ENCODE data around the gene POLR1C.
"Not testable (repeated sequence)": the region's sequence is repeated elsewhere in the genome, so short reads cannot be mapped to it uniquely, and the experiment has no call there.

POLR1C gene

DNA sequence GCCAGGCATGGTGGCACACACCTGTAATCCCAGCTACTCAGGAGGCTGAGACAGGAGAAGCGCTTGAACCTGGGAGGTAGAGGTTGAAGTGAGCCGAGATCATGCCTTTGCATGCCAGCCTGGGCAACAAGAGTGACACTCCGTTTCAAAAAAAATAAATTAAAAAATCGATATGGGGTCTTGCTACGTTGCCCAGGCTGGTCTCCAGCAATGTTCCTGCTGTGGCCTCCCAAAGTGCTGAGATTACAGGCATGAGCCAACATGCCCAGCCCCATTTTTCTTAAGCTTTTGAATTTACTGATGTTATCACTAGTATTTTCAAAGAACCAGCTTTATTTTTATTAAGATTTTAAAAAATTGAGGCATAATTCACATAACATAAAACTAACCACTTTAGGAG, 23.6 kb downstream of the POLR1C start:
- Histone ChIP-seq H3K4me1 (ENCODE audit: insufficient read depth, low read length) (no peaks in the 10 kb centered on the region), H3K36me3 (ENCODE audit: insufficient read depth, low read length) (peaks cover 19% of the 10 kb centered on the region), H3K9ac (ENCODE audit: low read depth, low read length) (no peak overlapping the region), H3K9me3 (ENCODE audit: control insufficient read depth, insufficient read depth, low read length) (no peaks in the 10 kb centered on the region)

DNA sequence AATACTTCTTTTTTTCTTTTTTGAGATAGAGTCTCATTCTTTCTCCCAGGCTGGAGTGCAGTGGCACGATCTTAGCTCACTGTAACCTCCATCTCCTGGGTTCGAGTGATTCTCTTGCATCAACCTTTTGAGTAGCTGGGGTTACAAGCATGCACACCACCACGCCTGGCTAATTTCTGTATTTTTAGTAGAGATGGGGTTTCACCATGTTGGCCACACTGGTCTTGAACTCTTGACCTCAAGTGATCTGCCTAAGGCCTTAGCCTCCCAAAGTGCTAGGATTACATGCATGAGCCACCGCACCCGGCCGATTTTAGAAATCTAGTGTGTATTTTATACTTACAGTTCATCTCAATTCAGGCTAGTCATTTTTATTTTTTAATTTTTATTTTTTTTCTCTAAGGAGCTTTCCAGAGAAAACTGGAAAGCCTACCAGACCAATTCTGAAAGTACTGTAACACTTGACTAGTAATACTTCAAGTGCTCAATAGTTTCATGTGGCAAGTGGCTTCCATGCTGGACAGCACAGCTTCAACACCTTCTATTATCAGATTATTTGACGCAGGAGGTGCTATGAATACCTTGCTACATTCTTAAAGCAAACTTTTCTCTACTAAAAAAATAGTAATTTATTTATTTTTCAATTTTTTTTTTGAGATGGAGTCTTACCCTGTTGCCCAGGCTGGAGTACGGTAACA, 25.0 kb downstream of the POLR1C start:
- Histone ChIP-seq H3K36me3 (ENCODE audit: insufficient read depth, low read length) (peaks cover 25% of the 10 kb centered on the region), H3K9me3 (ENCODE audit: control insufficient read depth, insufficient read depth, low read length) (no peaks in the 10 kb centered on the region), H3K4me1 (ENCODE audit: insufficient read depth, low read length) (no peaks in the 10 kb centered on the region), H3K9ac (ENCODE audit: low read depth, low read length) (no peak overlapping the region)

DNA sequence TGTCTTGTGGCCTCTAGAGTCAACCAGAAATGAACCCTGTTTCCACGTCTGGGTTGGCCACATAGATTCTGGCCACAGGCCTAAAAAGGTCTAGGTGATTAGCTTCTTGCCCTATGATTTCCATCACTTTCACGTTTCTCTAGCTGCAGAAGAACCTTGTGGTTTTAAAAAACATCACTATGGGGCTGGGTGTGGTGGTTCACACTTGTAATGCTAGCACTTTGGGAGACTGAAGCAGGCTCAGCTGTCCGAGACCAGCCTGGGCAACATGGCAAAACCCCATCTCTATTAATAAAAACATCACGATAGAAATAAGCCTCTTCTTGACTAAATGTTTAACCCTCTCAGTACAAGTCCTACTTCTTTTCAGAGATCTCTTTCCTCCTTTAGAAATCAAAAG, 27.6 kb downstream of the POLR1C start:
- Histone ChIP-seq H3K4me1 (ENCODE audit: insufficient read depth, low read length) (no peaks in the 10 kb centered on the region), H3K36me3 (ENCODE audit: insufficient read depth, low read length) (peaks cover 46% of the 10 kb centered on the region), H3K9ac (ENCODE audit: low read depth, low read length) (no peak overlapping the region), H3K9me3 (ENCODE audit: control insufficient read depth, insufficient read depth, low read length) (no peaks in the 10 kb centered on the region)

DNA sequence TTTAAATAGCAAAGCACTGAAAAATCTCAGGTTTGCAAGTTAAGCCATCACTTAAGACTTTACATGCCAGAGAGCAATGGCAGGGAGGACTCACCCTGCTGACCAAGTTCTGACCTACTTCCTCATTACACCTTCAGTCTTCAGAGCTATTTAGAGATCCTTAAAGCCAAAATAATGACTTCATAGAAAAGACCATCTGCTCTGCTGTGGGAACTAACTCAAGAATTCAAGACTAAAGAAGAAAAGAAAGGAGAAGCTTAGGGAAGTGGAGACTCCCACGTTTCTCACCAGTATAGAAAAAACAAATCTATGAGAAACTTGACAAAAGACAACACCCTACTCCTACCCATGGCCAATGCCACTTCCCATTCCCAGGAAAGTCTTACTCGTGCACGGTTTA, 30.3 kb downstream of the POLR1C start:
- peaks cover 60% of the 10 kb centered on the region for H3K36me3 ChIP-seq (ENCODE audit: insufficient read depth, low read length)
- H3K9ac ChIP-seq (ENCODE audit: low read depth, low read length) = no peak overlapping the region
- no peaks in the 10 kb centered on the region for H3K9me3 ChIP-seq (ENCODE audit: control insufficient read depth, insufficient read depth, low read length)
- H3K4me1 ChIP-seq (ENCODE audit: insufficient read depth, low read length) = no peaks in the 10 kb centered on the region

DNA sequence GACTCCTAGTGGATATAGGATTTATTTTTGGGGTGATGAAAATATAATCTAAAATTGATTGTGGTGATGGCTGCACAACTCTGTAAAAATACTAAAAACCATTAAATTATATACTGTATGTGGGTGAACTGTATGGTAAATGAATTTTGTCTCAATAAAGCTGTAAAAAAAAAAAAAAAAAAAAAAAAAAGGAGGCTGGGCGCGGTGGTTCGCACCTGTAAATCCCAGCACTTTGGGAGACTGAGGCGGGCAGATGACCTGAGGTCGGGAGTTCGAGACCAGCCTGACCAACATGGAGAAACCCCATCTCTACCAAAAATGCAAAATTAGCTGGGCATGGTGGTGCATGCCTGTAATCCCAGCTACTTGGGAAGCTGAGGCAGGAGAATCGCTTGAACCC, 40.7 kb downstream of the POLR1C start:
- H3K36me3 ChIP-seq (ENCODE audit: insufficient read depth, low read length) = peaks cover 71% of the 10 kb centered on the region
- H3K9me3 ChIP-seq (ENCODE audit: control insufficient read depth, insufficient read depth, low read length); H3K4me1 ChIP-seq (ENCODE audit: insufficient read depth, low read length); H3K9ac ChIP-seq (ENCODE audit: low read depth, low read length): not testable (repeated sequence)

DNA sequence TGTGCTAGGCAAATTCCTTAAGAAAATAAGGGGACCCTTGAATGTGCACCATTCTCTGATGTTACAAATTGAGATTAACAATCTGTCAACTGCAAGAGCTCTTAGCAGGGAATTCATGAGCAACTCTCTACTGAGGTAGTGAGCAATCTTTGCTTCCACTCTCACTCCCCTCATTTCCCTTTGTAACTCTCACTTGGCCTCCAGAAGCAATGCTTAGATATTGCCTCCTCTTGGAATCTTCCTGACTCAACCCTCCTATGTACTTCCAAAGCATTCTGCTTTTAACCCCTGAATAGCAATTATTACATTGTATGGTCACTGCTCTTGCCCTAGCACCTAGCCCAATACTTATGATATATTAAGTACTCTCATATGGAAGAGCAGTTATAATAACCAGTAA, 42.4 kb downstream of the POLR1C start:
- no peak overlapping the region for H3K9ac ChIP-seq (ENCODE audit: low read depth, low read length)
- H3K4me1 ChIP-seq (ENCODE audit: insufficient read depth, low read length) = no peaks in the 10 kb centered on the region
- H3K9me3 ChIP-seq (ENCODE audit: control insufficient read depth, insufficient read depth, low read length) = no peaks in the 10 kb centered on the region
- peaks cover 65% of the 10 kb centered on the region for H3K36me3 ChIP-seq (ENCODE audit: insufficient read depth, low read length)

DNA sequence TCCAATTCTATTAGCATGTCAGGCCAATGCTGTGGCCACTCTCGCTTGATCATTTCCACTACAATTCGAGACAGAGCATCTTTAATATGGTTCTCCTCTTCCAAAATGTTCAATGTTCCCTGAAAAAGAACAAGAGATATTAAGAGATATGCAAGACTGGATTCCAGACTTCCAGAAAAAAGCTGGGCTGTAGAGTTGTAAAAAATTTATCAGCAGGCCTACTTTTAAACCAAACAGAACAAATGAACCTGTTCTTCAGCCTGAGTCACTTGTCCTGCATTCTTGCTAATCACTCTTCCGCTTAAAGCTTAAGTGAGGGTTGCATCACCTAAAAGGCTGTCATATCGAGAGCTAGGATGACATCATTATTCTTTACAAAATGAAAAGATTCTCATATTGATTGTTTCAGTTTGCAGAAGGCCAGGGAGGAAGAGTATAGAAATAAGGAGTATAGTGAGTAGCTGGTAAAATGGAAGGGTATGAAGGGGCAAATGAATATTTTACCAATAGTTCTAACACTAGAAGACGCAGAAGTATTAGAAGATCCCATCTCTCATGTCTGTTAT, 54.1 kb downstream of the POLR1C start:
- H3K36me3 ChIP-seq (ENCODE audit: insufficient read depth, low read length) = peaks cover 43% of the 10 kb centered on the region
- H3K9me3 ChIP-seq (ENCODE audit: control insufficient read depth, insufficient read depth, low read length) = no peaks in the 10 kb centered on the region
- no peak overlapping the region for H3K9ac ChIP-seq (ENCODE audit: low read depth, low read length)
- no peaks in the 10 kb centered on the region for H3K4me1 ChIP-seq (ENCODE audit: insufficient read depth, low read length)

Measured in ES-I3 (cell line).